HG03097 (cell line): ENCODE data around the gene POLR3H.

Experiments
- ATAC-seq: cut with Tn5 transposase; IDR thresholded peaks from one replicate; pipeline ENCODE4 v1.9.1; 2021; ENCODE audit not compliant: unreplicated experiment, low FRiP score

Gene POLR3H

DNA sequence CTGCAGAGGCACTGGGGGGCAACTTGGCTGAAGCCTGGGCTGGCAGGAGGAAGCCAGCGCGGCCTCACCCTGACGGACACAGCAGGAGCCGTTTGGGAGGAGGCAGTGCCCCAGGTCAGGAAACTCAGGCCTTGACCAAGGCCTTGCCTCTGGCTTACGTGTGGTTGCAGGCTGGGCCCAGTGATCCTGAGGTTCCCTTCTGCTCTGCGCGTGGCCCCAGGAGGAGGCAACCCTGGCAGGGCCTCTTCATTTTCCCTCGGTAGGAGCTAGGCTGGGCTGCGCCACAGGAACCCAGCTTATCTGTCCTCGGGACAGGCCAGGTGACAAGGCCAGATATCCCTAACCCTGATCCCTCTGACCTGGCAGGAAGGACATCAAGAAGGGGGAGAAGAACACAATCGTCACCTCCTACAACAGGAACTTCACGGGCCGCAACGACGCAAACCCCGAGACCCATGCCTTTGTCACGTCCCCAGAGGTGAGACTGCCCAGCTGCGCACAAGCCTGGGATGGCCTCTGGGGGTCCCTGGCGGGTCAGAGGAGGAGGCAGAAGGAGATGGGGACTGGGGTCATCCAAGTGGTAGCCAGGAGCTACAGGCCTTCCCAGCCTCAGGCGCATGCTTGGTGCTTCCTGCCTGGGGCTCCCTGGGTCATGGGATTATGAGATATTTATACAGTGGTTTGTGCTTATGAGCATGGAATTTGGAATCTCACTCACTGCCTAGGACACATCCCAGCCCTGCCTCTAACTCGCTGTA, 20.6 kb downstream of the POLR3H start:
- ATAC-seq: no peak

DNA sequence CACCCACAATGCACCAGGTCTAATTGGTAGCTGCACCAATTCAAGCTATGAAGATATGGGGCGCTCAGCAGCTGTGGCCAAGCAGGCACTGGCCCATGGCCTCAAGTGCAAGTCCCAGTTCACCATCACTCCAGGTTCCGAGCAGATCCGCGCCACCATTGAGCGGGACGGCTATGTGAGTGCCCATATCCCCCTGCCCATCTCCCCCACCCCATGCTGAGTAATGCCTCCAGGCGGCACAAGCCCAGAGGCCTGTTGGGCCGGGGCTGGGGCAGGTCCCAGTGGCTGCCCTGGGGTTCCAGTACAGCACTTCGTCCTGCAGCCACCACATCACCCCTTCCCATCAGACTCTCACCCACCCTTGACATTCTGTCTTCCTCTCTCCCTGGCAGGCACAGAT, 21.5 kb downstream of the POLR3H start:
- no peak for ATAC-seq

GRCh38 chr22:41521126-41521525, 23.1 kb downstream of the POLR3H start:
- ATAC-seq: no peak

GRCh38 chr22:41518048-41518347, 26.3 kb downstream of the POLR3H start:
- no peak for ATAC-seq

GRCh38 chr22:41517172-41518047, 26.9 kb downstream of the POLR3H start:
- ATAC-seq: no peak

GRCh38 chr22:41516462-41516861, 27.8 kb downstream of the POLR3H start:
- no peak for ATAC-seq

DNA sequence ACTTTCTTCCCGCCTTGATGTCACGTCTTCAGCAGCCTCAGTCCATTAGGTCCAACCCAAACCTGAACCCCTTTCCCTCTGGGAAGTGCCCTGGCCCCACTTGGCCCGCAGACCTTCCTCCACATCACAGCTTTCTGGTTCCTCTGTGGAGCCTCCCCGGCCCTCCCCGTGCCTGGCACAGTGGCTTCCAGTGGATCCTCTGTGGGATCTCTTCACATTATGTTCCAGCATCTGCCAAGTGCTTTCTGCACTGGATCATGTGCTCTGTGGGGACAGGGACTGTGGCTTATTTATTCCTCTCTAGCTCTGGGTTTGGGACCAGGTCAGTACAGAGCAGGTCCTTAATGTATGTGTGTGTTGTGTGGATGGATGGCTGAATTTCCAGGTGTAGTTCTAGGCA, 30.9 kb downstream of the POLR3H start:
- no peak for ATAC-seq

DNA sequence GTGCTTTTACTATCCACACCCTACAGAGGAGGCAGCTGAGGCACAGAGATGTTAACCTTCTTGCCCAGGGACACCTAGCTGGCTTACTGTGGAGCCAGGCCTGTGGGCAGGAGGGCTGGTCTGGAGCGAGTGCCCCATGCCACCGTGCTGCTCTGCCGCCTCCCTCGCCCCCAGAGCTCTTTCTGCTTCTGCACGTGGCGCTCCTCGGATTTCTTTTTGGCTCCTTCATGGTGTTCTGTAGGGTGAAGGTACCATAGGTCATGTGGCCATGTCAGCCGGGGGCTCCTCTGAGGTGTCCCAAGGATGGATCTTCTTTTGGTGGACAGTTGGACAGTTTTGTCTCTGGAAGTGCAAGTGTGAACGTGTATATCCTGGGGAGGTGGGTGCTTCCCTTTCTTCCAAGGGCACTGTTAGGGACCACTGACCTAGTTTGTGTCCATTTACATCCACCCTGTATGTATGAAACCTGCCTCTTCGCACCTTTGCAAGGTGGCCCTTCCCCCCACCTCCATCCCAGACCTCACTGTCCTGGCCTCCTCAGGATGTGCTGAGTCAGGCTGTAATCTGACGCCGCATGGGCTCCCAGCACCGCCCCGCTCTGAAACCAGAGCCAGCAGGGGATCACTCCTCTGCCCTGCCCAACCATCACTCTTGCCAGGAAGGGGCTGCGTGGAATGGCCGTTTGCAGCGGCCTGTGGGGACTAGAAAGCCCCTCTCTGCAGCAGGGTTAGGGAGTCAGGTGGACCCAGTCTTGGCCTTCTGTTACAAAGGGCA, 31.7 kb downstream of the POLR3H start:
- ATAC-seq: no peak

GRCh38 chr22:41511521-41511968, 32.7 kb downstream of the POLR3H start:
- no peak for ATAC-seq

GRCh38 chr22:41508770-41509170, 35.5 kb downstream of the POLR3H start:
- ATAC-seq: no peak

DNA sequence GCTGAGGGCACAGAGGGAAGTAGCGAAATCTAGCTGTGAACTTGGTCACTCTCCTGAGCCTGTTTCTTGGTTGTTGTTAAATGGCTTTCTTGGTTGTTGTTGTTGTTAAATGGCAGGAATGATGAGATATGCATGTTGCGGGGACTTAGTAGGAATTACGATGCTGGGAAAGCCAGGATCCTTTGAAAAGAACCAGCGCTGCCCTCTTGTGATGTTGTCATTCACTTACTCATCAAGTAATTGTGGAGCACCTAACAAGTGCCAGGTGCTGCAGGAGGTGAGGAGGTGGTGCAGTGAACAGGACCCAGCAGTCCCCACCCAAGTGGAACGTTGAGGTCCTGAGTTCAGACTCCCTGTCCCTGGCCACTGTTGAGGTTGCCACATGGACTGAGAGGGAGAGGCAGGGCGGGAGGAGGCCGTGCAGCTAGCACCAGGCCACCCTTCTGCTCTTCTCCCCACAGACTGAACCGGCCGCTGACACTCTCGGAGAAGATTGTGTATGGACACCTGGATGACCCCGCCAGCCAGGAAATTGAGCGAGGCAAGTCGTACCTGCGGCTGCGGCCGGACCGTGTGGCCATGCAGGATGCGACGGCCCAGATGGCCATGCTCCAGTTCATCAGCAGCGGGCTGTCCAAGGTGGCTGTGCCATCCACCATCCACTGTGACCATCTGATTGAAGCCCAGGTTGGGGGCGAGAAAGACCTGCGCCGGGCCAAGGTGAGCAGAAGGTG, 36.8 kb downstream of the POLR3H start:
- ATAC-seq: no peak

DNA sequence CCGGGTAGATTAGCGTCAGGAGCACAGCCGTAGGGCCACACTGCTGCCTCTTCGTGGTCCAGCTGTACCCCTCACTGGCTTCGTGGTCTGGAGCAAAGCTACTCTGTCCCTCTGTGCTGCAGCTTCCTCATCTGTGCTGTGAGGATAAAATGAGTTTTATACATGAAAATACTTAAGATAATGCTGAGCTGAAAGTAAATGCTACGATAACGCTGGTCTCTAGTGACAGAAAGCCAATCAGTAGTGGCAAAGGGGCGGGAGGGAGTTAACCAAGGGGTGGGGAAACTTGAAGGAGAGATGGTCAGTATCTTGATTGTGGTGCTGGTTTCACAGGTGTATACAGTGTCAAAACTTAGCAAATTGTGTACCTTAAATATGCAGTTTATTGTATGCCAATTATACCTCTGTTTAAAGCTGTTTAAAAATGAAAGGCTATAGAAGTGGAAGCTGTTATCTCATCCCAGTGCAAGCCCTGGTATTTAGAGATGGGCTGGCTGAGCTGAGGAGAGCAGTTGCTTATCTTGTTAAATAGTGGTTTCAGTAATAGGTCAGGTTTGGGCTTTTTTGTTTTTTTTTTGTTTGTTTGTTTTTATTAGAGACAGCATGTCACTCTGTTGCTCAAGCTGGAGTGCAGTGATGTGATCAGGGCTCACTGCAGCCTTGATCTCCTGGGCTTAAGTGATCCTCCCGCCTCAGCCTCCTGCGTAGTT, 38.6 kb downstream of the POLR3H start:
- no peak for ATAC-seq

DNA sequence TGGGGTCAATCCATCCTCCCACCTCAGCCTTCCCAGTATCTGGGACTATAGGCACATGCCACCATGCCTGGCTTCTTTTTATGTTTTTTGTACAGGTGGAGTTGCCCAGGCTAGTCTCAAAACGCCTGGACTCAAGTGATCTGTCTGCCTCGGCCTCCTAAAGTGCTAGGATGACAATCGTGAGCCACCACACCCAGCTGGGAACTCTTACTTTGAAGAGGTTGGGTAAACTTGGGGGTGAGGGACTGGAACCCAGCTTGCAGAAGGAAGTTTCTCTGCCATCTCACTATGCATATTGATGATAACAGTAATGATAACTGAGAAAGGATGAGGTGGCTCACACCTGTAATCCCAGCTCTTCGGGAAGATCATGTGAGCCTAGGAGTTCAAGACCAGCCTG, 39.5 kb downstream of the POLR3H start:
- ATAC-seq: no peak

DNA sequence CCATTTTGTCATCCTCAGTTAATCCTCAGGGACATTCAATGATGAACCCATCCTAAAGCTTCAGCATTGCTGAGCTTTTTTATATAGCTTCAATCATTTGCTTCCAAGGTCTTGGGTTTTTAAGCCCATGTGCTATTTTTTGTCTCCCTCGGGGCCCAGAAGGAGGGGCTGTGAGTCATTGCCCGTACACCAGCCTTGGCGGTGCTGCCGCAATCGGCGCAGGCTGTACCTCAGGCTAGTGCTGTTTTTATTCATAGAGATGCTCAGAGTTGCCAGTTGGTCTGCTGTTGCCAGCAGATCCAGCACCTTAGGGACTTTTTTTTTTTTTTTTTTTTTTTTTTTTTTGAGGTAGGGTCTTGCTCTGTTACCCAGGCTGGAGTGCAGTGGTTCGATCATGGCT, 39.9 kb downstream of the POLR3H start:
- no peak for ATAC-seq

- no peak for ATAC-seq
Measured at GRCh38 chr22:41501209-41501608, 43.1 kb downstream of the POLR3H start.

DNA sequence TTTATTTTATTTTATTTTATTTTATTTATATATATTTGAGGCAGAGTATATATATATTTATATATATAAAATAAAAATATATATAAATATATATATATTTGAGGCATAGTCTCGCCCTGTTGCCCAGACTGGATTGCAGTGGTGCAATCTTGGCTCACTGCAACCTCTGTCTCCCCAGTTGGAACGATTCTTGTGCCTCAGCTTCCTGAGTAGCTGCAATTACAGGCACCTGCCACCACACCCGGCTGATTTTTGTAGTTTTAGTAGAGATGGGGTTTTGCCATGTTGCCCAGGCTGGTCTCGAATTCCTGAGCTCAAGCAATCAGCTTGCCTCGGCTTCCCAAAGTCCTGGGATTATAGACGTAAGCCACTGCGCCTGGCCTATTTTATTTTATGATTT, 44.0 kb downstream of the POLR3H start:
- no peak for ATAC-seq

- no peak for ATAC-seq
Measured at GRCh38 chr22:41499624-41500280, 44.5 kb downstream of the POLR3H start.

DNA sequence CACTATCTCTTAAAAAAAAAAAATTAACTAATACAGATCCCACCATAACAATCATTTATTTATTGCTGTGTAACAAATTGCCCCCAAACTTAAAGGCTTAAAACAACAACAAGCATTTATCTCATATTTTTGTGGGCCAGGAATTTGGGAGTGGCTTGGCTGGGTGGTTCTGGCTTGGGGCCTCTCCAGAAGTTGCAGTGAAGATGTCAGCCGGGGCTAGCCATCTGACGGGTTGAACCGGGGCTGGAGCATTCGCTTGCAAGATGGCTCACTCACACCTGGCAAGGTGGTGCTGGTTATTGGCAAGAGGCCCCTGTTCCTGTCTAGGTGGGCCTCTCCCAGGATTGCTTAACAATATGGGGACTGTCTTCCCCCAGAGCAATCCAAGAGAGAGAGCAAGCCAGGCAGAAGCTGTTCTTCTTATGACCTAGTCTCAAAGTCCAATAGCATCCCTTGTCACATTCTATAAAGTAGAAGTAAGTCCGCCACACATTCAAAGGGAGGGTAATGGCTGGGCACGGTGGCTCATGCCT, 45.9 kb downstream of the POLR3H start:
- ATAC-seq: no peak

DNA sequence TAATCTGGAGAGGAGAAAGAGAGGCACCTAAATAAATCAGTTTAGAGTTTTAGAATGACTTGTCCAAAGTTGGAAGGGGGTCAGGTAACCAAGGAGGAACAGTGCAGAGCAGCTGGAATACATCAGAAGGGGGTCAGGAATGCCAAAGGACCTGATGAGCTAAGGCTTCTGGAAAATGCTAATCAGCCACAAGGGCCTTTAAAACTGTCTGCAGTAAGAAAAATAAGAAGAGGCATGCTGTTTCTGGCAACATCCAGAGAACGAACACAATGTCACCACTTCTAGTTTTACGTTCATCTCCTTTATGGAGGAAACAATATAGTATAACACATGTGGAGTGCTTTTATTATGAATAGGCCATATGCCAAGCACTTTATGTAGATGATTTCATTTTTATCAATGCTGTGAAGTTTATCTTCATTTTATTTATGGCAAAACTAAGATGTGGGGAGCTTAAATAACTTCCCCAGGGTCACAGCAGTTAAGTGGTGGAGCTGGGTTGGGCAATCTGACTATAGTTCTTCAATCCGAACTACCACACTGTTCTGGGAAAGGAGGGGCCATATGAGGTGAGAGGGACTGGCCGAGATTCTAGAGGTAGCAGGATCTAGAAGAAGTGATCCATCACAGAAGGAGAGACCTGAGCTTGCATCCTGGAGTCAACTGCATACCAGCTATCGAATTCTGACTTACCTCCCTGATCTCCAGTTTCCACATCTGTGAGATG, 52.7 kb downstream of the POLR3H start:
- ATAC-seq: no peak
